Measurements from ENCODE around the gene LRFN5.
"Not testable (repeated sequence)": the region's sequence is repeated elsewhere in the genome, so short reads cannot be mapped to it uniquely, and the experiment has no call there.

Gene LRFN5

DNA sequence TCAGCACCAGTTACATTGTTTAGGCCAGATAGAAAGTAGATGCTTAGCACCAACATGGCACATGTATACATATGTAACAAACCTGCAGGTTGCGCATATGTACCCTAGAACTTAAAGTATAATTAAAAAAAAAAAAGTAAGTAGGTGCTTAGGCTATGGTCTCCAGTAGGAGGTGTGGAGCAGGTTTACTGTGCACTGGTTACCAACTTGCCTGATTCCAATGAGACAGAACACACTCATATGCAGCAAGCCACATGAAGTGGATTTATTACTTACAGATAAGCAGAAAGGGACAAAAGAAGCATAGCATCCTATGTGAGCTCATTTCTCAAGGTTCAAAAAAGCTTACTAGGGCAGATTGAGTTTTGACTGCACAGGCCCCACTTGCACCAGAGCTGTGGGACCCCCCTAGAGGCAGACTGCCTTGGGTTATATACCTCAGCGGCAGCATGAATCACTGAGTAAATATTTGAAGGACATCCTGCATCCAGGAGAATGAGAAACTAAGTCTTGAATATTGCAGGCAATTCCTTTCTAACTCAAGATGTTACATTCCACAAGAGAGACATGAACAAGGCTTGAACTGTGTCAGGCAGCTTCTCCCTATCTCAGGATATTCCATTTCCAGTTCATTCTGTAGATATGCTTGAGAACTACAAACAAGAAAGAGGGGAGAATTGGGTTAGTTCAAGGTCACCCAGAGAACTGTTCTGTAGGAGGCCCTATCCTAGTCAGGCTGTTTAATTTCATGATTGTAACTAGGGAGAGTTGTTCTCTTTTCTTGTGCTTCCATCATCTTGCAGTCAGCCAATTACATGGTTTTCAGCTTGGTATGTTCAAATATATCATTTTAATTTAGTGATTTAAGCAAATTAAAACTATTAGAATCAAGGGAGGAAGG, 30.1 kb downstream of the LRFN5 start:
- DNase-seq: no peak

DNA sequence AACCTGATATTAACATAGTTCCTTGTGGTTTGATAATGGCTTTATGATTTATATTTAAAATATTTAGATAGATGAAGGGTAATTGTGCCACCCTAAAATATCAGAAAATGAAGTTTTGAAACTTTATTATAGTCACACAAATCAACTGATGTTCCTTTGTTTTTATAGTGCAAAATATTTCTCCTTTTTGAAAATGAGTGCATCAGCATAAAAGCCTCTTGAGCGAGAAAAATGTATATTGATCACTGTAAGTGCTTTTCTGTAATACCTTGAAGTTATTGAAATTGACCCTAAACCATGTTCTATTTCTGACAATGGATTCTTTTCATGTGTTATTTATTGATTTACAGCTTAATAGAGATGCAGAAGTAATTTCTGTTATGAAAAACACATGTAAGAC, 35.0 kb downstream of the LRFN5 start:
- DNase-seq: no peak

DNA sequence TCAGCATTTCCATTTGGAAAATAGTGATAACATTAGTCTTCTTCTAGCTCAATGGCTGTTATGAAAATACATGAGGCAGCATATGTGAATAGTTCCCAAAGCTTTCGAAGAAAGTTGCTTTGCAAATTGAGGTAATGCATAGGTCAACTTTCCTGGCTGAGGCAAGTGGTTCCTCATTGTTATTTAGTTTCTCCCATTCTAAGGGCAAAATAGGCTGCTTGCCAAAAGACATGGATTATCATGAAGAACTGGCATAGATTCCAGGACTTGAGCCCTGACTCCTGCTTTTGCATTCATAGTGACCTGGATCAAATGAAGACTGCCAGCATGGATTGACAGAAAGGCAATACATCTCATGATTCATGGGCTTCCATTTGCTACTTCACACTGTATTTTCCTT, 35.7 kb downstream of the LRFN5 start:
- DNase-seq: no peak

DNA sequence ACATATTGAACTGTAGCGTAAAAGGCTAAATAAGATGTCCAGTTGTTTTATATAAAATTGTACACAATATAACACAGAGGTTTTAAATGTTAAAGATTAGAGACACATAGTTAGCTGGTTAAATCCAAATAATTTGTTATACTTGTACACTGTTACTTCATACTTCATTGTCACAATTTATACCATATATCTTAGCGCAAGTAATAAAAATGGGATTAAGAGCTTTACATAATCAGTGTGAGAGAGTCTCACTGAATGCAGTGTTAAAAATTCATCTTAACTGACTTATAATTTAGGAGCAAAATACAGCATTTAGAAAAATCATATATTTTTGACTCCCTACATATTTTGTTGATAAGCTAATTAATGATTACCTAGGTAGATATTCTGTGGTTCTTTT, 36.1 kb downstream of the LRFN5 start:
- DNase-seq: no peak

DNA sequence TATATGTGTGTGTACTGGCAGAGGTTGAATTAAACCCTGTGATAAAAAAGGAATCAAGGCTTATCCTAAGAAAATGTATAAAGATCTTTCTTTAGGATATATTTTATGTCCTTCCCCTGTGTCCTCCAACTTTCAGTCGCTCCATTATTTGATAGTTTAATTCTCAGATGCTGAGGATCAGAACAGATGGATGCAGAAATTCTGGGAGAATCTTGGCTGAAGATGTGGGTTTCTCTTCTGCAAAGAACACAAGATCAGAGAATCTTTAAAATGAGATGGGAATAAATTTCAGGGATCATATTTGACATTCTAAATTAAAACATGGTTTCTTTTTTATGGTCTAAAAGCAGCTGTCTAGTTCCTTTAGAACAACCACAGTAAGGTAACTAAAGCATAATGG, 37.9 kb downstream of the LRFN5 start:
- DNase-seq: no peak

DNA sequence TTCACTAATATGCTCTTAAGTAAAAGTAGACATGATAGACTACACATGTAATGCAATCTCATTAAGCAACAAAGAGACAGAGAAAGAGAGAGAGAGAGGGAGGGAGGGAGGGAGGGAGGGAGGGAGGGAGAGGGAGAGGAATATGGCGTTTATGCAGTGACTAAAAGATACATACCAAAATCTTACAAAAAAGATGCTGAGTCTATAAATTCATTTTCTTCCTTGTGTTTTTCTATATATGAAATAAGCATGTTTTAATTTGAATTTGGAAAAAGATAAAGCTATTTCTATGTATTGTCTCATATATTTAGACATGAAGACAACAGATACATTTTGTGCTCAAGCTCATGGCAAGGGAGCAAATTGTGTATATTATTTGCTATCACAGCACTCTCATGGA, 44.1 kb downstream of the LRFN5 start:
- no peak for DNase-seq

DNA sequence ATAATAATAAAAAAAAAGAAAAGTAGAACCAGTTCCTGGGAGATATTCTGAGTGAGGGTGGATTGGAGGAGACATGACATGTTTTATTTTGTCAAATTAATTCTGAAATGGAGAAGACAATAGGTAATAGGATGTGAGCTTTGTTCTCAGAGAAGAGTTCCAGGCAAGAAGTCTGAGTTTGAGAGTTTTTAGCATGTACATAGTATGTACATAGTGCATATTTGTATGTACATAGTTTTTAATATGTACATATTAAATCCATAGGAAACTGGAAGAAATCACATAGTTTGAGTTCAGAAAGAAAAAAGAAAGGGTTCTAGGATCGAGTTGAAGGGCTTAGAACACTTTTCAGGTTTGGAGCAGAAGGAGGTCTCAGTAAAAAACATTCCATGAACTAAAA, 47.5 kb downstream of the LRFN5 start:
- DNase-seq: no peak

DNA sequence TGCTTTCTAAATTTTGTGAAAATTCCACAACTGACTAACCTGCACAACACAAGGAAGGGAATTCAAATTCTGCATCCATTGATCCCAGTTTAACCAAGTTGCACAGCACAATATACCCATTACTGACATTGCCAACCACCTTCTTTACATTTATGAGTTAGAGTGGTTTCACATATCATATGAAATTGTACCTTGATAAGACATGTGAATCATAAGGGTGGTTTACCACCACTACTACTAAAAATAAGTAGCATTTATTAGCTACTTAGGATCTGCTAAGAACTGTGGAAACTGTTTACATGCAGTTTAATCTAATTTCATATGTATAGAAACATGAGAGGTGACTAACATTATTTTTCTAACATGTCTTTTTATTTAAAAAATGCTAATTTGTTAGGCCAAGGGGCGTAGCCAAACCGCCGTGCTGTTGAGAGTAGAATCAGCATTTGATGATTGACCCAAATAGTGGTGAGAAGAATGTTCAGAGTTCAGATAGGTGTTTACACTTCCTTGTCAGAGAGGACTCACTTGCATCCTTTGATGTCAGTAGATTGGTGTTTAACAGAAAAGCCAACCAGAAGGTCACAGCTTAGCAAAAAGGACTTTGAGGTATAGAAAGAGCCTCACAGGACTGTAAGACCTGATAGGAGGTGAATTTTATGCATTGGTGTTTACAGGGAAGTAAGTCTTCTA, 56.2 kb downstream of the LRFN5 start:
- no peak for DNase-seq

DNA sequence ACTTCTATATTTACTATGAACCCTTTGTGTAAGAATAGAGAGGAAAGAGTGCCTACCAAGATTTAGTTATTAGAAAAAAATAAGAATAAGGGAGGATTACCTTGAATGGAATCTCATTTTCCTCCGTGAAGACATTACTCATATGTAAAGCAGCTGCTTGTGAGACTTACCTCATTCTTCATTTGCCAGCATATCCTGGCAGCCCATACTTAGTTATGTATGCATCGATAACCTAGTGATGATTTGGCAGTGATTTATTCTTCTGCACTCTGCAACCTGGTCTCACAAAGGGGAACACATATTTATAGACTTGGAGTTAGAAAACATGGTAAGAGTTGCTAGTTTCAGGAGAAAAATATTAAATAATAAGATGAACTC, 56.8 kb downstream of the LRFN5 start:
- DNase-seq: no peak

DNA sequence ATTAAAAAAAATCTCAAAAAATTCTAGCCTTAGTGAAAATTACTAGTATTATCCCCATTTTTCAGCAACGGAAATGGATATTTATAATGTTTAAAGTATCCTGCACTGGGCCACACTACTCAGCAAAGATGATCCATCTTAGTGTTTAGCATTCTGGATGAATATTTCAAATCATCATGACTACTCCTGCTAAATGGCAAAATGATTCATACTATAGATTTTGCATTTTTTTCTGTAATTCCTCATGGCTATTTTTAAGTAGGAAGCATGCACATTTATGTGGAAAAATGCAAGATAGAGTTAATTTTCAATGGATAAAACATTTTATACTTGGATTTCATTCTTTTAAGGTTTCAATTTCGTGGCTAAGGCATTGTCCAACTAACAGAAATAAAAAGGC, 59.6 kb downstream of the LRFN5 start:
- no peak for DNase-seq

DNA sequence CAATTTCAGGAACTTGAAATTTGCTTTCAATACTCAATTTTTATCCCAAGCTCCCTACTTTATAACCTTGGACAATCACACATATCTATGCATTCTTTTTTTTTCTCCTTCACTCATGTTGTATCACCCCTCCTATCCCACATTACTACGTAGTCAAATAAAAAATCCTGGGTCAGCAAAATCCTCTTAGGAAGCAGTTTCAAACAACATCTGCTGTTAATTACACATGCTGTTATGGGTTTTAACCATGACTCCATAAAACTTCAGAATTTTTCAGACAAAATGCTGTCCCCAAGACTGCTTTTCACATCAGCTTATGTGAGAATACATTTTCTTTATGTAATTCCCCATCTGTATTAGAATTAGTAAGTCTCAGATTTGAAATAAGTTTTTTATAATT, 61.7 kb downstream of the LRFN5 start:
- DNase-seq: no peak

DNA sequence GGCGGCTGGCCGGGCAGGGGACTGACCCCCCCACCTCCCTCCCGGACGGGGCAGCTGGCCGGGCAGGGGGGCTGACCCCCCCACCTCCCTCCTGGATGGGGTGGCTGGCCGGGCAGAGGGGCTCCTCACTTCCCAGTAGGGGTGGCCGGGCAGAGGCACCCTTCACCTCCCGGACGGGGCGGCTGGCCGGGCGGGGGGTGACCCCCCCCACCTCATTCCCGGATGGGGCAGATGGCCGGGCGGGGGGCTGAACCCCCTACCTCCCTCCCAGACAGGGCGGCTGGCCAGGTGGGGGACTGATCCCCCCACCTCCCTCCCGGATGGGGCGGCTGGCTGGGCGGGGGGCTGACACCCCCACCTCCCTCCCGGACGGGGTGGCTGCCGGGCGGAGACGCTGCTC, 66.9 kb downstream of the LRFN5 start:
- not testable (repeated sequence) for DNase-seq

DNA sequence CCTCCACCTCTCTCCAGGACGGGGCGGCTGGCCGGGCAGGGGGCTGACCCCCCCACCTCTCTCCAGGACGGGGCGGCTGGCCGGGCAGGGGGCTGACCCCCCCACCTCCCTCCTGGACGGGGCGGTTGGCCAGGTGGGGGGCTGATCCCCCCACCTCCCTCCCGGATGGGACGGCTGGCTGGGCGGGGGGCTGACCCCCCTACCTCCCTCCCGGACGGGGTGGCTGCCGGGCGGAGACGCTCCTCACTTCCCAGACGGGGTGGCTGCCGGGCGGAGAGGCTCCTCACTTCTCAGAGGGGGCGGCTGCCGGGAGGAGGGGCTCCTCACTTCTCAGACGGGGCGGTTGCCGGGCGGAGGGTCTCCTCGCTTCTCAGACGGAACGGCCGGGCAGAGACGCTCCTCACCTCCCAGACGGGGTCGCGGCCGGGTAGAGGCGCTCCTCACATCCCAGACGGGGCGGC, 67.9 kb downstream of the LRFN5 start:
- DNase-seq: not testable (repeated sequence)

DNA sequence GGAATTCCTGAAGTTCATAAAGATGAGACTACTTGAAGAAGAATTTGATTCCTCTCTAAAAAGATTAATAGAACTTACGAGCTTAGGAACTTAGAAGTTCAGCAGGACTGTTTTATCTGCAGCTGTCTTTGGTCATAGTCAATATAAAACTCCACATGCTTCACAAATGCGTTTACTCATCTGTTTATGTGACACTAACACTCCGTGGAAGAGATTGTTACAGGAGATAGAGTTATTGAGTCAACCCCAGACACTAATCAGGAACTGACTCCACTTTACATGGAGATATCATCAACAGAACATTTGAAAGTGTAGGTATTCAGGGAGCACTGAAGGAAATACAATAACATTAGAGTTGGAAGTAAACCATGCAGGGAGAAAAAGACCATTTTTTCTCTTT, 92.8 kb downstream of the LRFN5 start:
- no peak for DNase-seq

DNA sequence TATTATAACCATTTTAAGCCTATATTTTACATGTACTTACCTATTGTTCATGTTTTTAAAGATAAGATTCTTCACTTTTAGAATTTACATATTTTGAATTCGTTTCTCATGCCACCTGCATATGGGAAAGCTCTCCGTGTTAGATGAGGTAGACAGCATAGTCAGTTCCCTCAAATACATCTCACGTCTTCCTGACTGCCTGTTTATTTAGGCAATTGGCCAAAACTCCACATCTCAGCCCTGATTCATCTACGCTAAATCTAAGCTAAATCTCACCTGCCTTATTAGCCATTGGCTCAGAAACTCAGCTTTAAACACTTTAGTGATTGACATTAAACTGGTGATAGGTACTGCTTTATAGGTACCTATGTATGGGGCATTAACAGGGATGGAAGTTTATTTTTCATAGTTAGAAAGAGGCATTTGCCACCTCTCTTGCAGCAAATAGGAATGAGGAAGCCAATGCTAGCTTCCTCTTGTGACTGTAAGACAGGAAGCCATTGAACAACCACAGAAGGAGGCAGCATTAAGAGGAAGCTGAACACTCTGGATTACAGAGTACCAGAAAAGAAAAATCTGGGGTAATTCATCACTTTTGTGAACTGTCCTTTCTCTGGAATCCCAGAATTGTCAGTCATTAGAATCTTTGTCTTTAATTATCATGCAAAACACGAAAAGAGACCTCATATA, 111.9 kb downstream of the LRFN5 start:
- peak in 1 of 51 donors; percentile 3 for DNase-seq

DNA sequence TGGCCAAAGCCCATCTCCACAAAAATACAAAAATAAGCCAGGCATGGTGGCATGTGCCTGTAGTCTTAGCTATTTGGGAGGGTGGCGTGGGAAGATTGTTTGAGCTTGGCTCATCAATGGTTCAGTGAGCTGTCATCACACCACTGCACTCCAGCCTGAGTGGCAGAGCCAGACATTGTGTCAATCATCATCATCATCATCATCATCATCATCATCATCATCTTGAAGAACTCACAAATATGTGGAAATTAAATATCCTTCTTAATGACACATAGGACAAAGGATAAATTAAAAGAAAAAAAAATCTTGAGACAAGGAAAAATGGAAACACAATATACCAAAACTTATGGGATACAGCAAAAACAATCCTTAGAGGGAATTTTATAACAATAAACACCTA, 132.5 kb downstream of the LRFN5 start:
- no peak for DNase-seq

DNA sequence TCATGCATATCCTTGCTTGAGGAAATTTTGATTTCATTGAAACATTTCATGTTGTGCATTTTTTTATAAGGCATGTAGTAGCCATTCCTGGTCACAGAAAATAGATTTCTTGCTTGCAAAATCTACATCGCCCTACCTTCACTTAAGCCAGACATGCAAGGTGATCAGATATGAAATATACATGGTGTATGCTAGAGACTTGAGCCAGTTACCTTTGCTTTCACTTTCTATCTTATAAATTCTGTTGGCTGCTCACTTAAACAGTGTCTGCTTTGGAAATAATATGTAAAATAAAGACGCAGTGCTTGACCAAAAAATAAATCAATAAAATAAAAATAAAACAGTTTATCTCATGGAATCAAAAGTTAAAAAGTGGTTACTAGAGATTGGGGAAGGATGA, 136.5 kb downstream of the LRFN5 start:
- no peak for DNase-seq

DNA sequence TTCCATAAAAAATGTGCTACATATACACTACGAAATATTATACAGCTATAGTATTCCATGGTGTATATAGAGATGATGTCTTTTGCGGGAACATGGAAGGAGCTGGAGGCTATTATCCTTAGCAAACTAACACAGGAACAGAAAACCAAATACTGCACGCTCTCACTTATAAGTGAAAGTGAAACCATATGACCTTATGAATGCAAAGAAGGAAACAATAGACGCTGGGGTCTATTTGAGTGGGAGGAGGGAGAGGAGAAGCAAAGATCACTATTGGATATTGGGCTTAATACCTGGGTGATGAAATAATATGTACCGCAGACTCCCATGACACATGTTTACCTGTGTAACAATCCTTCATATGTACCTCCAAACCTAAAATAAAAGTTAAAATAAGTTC, 142.8 kb downstream of the LRFN5 start:
- no peak for DNase-seq

DNA sequence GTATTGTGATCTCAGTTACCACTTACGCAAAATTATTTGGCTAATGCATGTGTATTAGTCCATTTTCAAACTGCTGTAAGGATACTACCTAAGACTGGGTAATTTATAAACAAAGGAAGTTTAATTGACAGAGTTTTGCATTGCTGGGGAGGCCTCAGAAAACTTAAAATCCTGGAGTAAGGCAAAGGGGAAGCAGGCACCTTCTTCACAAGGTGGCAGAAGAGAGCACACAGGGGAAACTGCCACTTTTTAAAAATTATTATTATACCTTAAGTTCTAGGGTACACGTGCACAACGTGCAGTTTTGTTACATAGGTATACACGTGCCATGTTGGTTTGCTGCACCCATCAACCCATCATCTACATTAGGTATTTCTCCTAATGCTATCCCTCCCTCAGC, 143.9 kb downstream of the LRFN5 start:
- not testable (repeated sequence) for DNase-seq

DNA sequence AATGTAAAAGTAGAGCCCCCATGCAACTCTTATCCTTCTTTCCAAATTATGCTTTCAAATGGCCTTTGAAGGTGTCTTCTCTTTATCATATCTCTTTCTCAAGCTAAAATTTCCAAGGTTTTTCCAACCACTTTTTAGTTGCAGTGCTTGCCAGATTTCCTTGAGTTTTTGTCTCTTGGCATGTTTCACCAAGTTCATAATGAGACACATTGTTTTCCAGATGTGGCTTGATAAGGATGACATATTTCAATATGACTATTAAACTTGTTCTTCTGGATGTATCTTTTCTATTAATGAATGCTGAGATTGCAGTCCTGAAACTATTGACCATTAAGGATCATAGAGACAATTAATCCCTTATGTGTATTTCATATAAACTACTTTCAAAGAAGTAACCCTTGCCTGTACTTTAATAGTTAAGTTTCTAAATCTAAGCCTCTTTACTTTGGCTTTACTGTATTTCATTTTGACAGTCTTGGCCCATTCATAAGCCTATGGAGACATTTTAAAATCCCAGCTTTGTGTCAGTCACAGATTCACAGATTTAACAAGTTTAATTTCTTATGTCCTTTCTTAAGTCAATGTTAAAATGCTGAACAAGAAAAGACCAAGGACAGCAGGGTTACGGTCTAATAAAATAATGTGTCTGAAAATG, 151.5 kb downstream of the LRFN5 start:
- DNase-seq: no peak

DNA sequence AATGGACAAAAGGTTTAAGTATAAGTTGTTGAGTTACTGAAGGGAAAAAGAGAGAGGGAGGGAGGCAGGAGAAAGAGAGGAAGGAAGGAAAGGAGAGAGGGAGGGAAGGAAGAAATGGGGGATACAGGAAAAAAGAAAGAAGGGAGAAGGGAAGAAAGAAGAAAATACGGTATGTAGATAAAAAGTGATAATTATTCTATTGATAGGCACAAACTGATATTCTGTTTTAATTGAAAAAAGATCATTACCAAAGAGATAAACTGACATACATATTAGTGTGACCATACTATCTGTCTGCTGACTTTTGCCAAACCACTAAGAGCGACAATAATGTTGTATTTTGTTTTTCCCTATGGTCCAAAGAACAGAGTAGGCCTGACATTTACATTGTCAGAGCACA, 154.5 kb downstream of the LRFN5 start:
- no peak for DNase-seq

DNA sequence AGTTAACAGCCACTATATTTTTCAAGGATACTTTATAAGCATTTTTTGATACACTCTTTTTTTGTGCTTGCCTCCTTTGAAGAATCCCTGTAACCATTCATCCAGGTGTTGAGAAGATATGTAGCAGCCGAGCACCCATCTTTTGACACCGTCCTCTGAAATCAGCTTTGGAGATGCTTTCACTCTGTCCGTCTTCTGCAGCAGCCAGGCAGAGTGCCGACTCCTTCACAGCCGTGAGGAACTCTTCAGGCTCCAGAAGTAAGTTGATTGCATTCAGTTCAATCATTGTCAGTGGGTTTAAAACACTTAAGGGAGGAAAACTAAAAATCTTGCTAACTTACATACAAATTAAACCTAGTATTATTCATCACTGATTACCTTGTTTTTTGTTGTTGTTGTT, 160.1 kb downstream of the LRFN5 start:
- no peak for DNase-seq

Data from hypothalamus (tissue), 51 donors.